Measurements from ENCODE around the gene ACTR3.

GRCh38 chr2:113922784-113923183, 32.9 kb downstream of the ACTR3 start:
- TF ChIP-seq, protein P1, sequence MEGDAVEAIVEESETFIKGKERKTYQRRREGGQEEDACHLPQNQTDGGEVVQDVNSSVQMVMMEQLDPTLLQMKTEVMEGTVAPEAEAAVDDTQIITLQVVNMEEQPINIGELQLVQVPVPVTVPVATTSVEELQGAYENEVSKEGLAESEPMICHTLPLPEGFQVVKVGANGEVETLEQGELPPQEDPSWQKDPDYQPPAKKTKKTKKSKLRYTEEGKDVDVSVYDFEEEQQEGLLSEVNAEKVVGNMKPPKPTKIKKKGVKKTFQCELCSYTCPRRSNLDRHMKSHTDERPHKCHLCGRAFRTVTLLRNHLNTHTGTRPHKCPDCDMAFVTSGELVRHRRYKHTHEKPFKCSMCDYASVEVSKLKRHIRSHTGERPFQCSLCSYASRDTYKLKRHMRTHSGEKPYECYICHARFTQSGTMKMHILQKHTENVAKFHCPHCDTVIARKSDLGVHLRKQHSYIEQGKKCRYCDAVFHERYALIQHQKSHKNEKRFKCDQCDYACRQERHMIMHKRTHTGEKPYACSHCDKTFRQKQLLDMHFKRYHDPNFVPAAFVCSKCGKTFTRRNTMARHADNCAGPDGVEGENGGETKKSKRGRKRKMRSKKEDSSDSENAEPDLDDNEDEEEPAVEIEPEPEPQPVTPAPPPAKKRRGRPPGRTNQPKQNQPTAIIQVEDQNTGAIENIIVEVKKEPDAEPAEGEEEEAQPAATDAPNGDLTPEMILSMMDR (IDR thresholded peaks at IDR 0.05; ENCODE audit: insufficient read depth, low read length): no peak
- TF ChIP-seq POLR2AphosphoS5 (IDR thresholded peaks at IDR 0.05; ENCODE audit: low read depth): no peak
- no peak for TF ChIP-seq GABPA (IDR thresholded peaks at IDR 0.05; ENCODE audit: low read depth)
- no peak for TF ChIP-seq SPI1 (IDR thresholded peaks at IDR 0.05; ENCODE audit: borderline replicate concordance, low read depth)
- TF ChIP-seq, protein P2, sequence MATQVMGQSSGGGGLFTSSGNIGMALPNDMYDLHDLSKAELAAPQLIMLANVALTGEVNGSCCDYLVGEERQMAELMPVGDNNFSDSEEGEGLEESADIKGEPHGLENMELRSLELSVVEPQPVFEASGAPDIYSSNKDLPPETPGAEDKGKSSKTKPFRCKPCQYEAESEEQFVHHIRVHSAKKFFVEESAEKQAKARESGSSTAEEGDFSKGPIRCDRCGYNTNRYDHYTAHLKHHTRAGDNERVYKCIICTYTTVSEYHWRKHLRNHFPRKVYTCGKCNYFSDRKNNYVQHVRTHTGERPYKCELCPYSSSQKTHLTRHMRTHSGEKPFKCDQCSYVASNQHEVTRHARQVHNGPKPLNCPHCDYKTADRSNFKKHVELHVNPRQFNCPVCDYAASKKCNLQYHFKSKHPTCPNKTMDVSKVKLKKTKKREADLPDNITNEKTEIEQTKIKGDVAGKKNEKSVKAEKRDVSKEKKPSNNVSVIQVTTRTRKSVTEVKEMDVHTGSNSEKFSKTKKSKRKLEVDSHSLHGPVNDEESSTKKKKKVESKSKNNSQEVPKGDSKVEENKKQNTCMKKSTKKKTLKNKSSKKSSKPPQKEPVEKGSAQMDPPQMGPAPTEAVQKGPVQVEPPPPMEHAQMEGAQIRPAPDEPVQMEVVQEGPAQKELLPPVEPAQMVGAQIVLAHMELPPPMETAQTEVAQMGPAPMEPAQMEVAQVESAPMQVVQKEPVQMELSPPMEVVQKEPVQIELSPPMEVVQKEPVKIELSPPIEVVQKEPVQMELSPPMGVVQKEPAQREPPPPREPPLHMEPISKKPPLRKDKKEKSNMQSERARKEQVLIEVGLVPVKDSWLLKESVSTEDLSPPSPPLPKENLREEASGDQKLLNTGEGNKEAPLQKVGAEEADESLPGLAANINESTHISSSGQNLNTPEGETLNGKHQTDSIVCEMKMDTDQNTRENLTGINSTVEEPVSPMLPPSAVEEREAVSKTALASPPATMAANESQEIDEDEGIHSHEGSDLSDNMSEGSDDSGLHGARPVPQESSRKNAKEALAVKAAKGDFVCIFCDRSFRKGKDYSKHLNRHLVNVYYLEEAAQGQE (IDR thresholded peaks at IDR 0.05; ENCODE audit: insufficient replicate concordance, low read depth): no peak

Measured in HL-60 (cell line).